DND-41 (cell line): Measurements from ENCODE around the gene MTCH2.

Source experiments
- EZH2 ChIP-seq: IDR thresholded peaks from 3 replicates; pipeline ENCODE4 v1.6.1; 2012; ENCODE audit warnings: borderline replicate concordance, low read depth, mild to moderate bottlenecking, moderate library complexity, low read length, inconsistent platforms; ENCODE audit not compliant: severe bottlenecking
- TF ChIP-seq, protein P1 (sequence below): IDR thresholded peaks from 2 replicates; pipeline ENCODE4 v1.5.1; 2012; ENCODE audit warnings: borderline replicate concordance, low read length, moderate library complexity, mild to moderate bottlenecking; ENCODE audit not compliant: poor library complexity, severe bottlenecking; ENCODE audit errors: extremely low read depth

DNA sequence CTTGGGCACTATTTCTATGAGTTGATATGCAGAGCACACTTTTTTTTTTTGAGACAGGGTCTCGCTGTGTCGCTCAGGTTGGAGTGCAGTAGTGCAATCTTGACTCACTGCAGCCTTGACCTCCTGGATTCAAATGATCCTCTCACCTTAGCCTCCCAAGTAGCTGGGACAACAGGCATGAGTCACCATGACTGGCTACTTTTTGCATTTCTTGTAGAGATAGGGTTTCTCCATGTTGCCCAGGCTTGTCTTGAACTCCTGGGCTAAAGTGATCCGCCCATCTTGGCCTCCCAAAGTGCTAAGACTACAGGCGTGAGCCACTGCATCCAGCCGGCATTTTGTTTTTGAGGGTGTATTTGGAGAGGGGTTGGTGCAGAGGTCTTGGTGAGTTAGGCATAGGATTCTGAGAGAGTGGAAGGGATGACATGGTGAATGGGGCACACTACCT, 29.9 kb upstream of the MTCH2 start:
- TF ChIP-seq, protein P1, sequence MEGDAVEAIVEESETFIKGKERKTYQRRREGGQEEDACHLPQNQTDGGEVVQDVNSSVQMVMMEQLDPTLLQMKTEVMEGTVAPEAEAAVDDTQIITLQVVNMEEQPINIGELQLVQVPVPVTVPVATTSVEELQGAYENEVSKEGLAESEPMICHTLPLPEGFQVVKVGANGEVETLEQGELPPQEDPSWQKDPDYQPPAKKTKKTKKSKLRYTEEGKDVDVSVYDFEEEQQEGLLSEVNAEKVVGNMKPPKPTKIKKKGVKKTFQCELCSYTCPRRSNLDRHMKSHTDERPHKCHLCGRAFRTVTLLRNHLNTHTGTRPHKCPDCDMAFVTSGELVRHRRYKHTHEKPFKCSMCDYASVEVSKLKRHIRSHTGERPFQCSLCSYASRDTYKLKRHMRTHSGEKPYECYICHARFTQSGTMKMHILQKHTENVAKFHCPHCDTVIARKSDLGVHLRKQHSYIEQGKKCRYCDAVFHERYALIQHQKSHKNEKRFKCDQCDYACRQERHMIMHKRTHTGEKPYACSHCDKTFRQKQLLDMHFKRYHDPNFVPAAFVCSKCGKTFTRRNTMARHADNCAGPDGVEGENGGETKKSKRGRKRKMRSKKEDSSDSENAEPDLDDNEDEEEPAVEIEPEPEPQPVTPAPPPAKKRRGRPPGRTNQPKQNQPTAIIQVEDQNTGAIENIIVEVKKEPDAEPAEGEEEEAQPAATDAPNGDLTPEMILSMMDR, result no peak
- no peak for TF ChIP-seq EZH2
